Muscle layer of colon (tissue), 2 donors: ENCODE measurements around the gene ROPN1B.

ENCODE experiments used
- H3K27ac ChIP-seq: one replicate; pipeline ENCODE4 v1.7.0; 2013; ENCODE audit warnings: low read depth, mild to moderate bottlenecking, low read length, moderate library complexity
- H3K27me3 ChIP-seq, 2 donors: one replicate each; pipeline ENCODE4 v1.7.0; 2013; ENCODE audit warnings: low read length in 2 of 2, mild to moderate bottlenecking in 2 of 2; ENCODE audit not compliant: insufficient read depth in 2 of 2, control insufficient read depth in 1 of 2
- H3K36me3 ChIP-seq: one replicate; pipeline ENCODE4 v1.7.0; 2013; ENCODE audit warnings: mild to moderate bottlenecking, low read length; ENCODE audit not compliant: insufficient read depth
- H3K4me1 ChIP-seq: one replicate; pipeline ENCODE4 v1.7.0; 2013; ENCODE audit warnings: mild to moderate bottlenecking, low read length; ENCODE audit not compliant: insufficient read depth
- H3K4me3 ChIP-seq, 2 donors: one replicate each; pipeline ENCODE4 v1.7.0; 2013; ENCODE audit warnings: low read length in 2 of 2, low read depth in 1 of 2, mild to moderate bottlenecking in 1 of 2, moderate library complexity in 1 of 2
- H3K9ac ChIP-seq: one replicate; pipeline ENCODE4 v1.7.0; 2013; ENCODE audit warnings: low read length
- H3K9me3 ChIP-seq: one replicate; pipeline ENCODE4 v1.7.0; 2013; ENCODE audit warnings: mild to moderate bottlenecking, low read length
- donor health status: abdominal sarcoma.
- donor health status: Adenocarcinoma of cecum.

Gene ROPN1B

DNA sequence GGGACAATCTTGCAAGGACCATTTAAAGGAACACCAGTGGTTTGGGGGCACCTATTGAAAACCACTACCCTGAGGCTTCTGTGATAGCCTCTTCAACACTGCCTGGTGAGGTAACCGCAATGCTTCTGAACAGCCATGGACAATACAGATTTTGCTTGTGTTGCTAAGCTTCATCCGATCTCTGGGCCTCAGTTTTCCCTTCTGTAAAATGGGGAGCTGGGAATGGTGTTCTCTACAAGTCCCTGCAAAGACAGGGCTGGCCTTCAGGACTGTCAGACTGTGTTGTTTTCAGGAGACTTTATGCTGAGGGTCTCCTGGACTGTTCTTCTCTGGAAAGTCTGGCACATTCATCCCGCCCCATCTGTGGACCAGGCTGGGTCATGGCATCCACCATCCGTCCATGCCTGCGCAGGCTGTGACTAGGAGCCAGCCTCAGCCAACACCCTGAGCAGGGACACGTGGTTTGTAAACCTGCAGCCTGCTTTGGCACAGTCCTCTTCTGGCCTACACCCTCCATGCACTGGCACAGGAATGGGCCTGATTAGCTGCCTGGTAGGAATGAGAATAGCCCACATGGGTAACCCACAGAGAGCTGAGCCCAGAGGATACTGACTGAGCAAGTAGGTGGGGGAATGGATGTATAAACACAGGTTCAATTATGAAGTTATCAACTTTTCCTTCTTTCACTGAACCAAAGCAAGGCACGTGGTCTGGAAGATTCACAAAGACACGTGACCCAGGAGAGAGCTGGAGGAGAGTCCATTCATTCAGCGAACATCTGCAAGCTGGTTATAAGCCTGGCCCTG lies 55.3 kb downstream of the ROPN1B start:
- Histone ChIP-seq H3K4me3 (no peak overlapping the region), H3K27me3 (no peaks in the 10 kb centered on the region), H3K4me1 (no peaks in the 10 kb centered on the region), H3K9me3 (no peaks in the 10 kb centered on the region), H3K27ac (no peak overlapping the region), H3K9ac (no peak overlapping the region), H3K36me3 (peaks cover 2% of the 10 kb centered on the region)

DNA sequence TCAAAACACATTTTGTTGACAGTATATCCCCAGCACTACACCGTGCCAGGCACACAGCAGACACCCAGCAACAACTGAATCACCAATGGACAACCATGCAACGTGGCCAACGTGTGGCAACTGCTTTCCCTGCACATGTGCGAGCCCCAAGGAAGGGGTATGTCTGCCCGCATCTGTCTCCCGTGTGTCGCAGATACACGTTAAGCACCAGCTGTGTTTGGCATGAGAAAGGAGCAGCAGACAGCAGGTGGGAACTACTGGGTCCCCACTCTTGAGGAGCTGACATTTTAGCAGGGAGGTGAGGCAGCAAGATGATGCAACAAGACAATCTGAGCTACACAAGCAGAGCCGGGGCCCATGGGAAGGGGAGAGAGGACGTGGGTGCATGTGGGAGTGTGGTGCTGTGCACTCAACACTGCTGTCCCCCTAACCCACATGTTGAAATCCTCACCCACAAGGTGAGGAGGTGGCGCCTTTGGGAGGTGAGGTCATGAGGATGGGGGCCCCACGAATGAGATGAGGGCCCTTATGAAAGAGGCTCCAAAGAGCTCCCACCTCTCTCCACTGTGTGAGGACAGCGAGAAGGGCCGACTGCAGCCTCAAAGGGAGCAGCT lies 56.2 kb downstream of the ROPN1B start:
- Histone ChIP-seq H3K27me3 (no peaks in the 10 kb centered on the region), H3K4me3 (no peak overlapping the region), H3K9me3 (no peaks in the 10 kb centered on the region), H3K36me3 (peaks cover 5% of the 10 kb centered on the region), H3K27ac (no peak overlapping the region), H3K4me1 (no peaks in the 10 kb centered on the region), H3K9ac (no peak overlapping the region)

DNA sequence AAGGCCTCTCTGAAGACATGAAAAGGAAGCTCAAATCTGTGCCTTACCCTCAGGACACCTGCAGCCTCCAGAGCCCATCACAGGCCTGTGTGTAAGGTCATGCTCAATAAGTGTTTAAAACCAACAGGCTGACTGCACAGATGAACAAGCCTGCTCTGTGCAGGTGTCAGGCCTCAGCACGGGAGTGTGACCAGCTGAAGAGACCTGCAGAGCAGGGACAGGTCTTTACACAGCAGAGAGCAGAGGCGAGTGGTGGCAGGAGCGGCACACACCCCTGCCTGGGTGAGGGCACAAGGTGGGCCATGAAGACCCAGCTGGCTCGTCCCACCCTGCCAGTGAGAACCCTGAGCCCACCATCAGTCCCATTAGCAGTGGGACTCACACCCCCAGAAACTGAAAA lies 56.9 kb downstream of the ROPN1B start:
- no peaks in the 10 kb centered on the region for H3K9me3 ChIP-seq
- H3K4me1 ChIP-seq: no peaks in the 10 kb centered on the region
- H3K27ac ChIP-seq: no peak overlapping the region
- peaks cover 5% of the 10 kb centered on the region for H3K36me3 ChIP-seq
- no peaks in the 10 kb centered on the region for H3K27me3 ChIP-seq
- no peak overlapping the region for H3K9ac ChIP-seq
- no peak overlapping the region for H3K4me3 ChIP-seq

- no peaks in the 10 kb centered on the region for H3K4me1 ChIP-seq
- H3K27ac ChIP-seq: no peak overlapping the region
- H3K27me3 ChIP-seq: no peaks in the 10 kb centered on the region
- H3K9me3 ChIP-seq: no peaks in the 10 kb centered on the region
- H3K36me3 ChIP-seq: peaks cover 5% of the 10 kb centered on the region
- no peak overlapping the region for H3K9ac ChIP-seq
- no peak overlapping the region for H3K4me3 ChIP-seq
These were observed 57.3 kb downstream of the ROPN1B start for GRCh38 chr3:126026277-126026751.

- Histone ChIP-seq H3K4me3 (no peak overlapping the region), H3K27ac (no peak overlapping the region), H3K9me3 (no peaks in the 10 kb centered on the region), H3K9ac (no peak overlapping the region), H3K27me3 (no peaks in the 10 kb centered on the region), H3K36me3 (peaks cover 5% of the 10 kb centered on the region), H3K4me1 (no peaks in the 10 kb centered on the region)
These were observed 57.8 kb downstream of the ROPN1B start for GRCh38 chr3:126026761-126027160.

- H3K4me1 ChIP-seq: no peaks in the 10 kb centered on the region
- peaks cover 5% of the 10 kb centered on the region for H3K36me3 ChIP-seq
These were observed 59.1 kb downstream of the ROPN1B start for GRCh38 chr3:126028096-126028495.

DNA sequence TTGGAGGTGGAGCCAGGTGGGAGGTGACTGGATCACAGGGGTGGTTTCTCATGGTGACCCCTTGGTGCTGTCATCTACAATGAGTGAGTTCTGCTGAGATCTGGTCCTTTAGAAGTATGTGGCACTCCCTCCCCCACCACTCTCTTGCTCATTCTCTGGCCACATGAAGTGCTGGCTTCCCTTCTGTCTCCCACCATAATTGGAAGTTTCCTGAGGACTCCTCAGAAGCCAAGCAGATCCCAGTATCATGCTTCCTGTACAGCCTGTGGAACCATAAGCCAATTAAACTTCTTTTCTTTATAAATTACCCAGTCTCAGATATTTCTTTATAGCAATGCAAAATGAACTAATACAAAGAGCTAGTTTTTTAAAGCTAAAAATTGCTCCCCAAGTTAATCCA lies 60.3 kb downstream of the ROPN1B start:
- Histone ChIP-seq H3K36me3 (peaks cover 5% of the 10 kb centered on the region), H3K9ac (no peak overlapping the region)

More at GRCh38 chr3:126028096-126028495, 59.1 kb downstream of the ROPN1B start:
- Histone ChIP-seq H3K27ac (no peak overlapping the region), H3K9me3 (no peaks in the 10 kb centered on the region), H3K4me3 (no peak overlapping the region), H3K9ac (no peak overlapping the region), H3K27me3 (no peaks in the 10 kb centered on the region)

DNA sequence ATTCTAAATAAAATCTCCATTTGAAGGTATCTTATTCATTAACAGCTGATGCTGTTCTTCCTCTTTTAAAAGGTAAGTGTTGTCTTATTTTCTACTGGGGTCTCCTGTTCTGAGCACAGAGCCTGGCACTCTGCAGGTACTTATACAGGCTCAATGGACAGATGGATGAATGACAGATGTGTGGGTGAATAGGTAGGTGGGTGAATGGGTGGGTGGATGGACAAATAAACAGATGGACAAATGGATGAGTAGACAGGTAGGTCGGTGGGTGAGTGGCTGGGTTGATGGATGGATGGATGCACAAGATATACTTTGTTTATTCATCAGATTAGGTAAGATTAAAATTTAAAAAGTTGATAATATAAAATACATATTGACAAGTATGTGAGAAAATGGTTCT lies 61.5 kb downstream of the ROPN1B start:
- H3K27ac ChIP-seq: no peak overlapping the region
- H3K4me1 ChIP-seq: no peaks in the 10 kb centered on the region
- peaks cover 5% of the 10 kb centered on the region for H3K36me3 ChIP-seq
- H3K4me3 ChIP-seq: no peak overlapping the region
- no peaks in the 10 kb centered on the region for H3K27me3 ChIP-seq
- no peaks in the 10 kb centered on the region for H3K9me3 ChIP-seq
- no peak overlapping the region for H3K9ac ChIP-seq

More for the DNA sequence above, 60.3 kb downstream of the ROPN1B start:
- no peak overlapping the region for H3K4me3 ChIP-seq
- H3K9me3 ChIP-seq: no peaks in the 10 kb centered on the region
- no peaks in the 10 kb centered on the region for H3K4me1 ChIP-seq
- H3K27ac ChIP-seq: no peak overlapping the region
- no peaks in the 10 kb centered on the region for H3K27me3 ChIP-seq

- Histone ChIP-seq H3K4me1 (no peaks in the 10 kb centered on the region), H3K27ac (no peak overlapping the region), H3K9ac (no peak overlapping the region), H3K36me3 (peaks cover 5% of the 10 kb centered on the region), H3K4me3 (no peak overlapping the region), H3K9me3 (no peaks in the 10 kb centered on the region), H3K27me3 (no peaks in the 10 kb centered on the region)
These were observed 63.0 kb downstream of the ROPN1B start for GRCh38 chr3:126031981-126032471.
